Activated naive CD8-positive, alpha-beta T cell treated with anti-CD3 and anti-CD28 coated beads, Interleukin-2, amount 10 ng/mL, durations not matched to agents 7 days and 5 days (primary cell): ENCODE data around the gene WWOX. TPM values are rescaled to one million over a fixed set of nuclear protein-coding genes. Genes with fewer than 3 reads are reported as not detected.

Experiments used
- ATAC-seq: fragments of 150-1000 bp; cut with Tn5 transposase; one replicate; pipeline ENCODE4 v1.10.0; 2021; ENCODE audit warnings: low read depth, moderate library complexity
- POLR2A ChIA-PET: fragments of 350-600 bp; sonication (Branson Sonifier 250); formaldehyde crosslinking; loops from one replicate; lab custom pipeline; 2021; ENCODE audit warnings: antibody characterized with exemption; lab: Charles Lee
- DNase-seq: peaks from one replicate; pipeline ENCODE4 v3.0.0; 2021
- H3K27ac Mint-ChIP-seq: one replicate; pipeline ENCODE4 v1.8.0; 2022; ENCODE audit warnings: mild to moderate bottlenecking, mixed read lengths
- H3K27me3 Mint-ChIP-seq: one replicate; pipeline ENCODE4 v1.8.0; 2022; ENCODE audit warnings: mild to moderate bottlenecking, moderate library complexity, mixed read lengths
- H3K36me3 Mint-ChIP-seq: one replicate; pipeline ENCODE4 v1.8.0; 2021; ENCODE audit warnings: mild to moderate bottlenecking, mixed read lengths
- H3K4me1 Mint-ChIP-seq: one replicate; pipeline ENCODE4 v1.8.0; 2021; ENCODE audit warnings: mixed read lengths
- H3K4me3 Mint-ChIP-seq: one replicate; pipeline ENCODE4 v1.8.0; 2022; ENCODE audit warnings: mild to moderate bottlenecking, moderate library complexity, mixed read lengths
- H3K9me3 Mint-ChIP-seq: one replicate; pipeline ENCODE4 v1.8.0; 2021; ENCODE audit warnings: mixed read lengths
- total RNA-seq, 2 experiments: library from RNA; stranded (reverse); gene quantifications; one replicate each; pipeline ENCODE4 v1.2.3, GENCODE V29; 2021

WWOX gene
- total RNA-seq, 2 experiments from 2014 or later = 26.8 to 27.7 TPM

GRCh38 chr16:78473031-78473699 is 373.7 kb downstream of the WWOX start:
- Mint-ChIP-seq H3K9me3 (no peaks in the 10 kb centered on the region), H3K36me3 (no peaks in the 10 kb centered on the region), H3K27me3 (no peaks in the 10 kb centered on the region), H3K4me3 (no peak overlapping the region), H3K4me1 (no peaks in the 10 kb centered on the region), H3K27ac (no peak overlapping the region)
- POLR2A ChIA-PET = no interaction called here
- ATAC-seq (no peak), DNase-seq (no peak)

GRCh38 chr16:78474762-78475161 is 375.3 kb downstream of the WWOX start:
- H3K36me3 Mint-ChIP-seq = no peaks in the 10 kb centered on the region
- DNase-seq (no peak), ATAC-seq (no peak)
- no peak overlapping the region for H3K27ac Mint-ChIP-seq
- POLR2A ChIA-PET = no interaction called here
- H3K4me1 Mint-ChIP-seq = no peaks in the 10 kb centered on the region
- no peaks in the 10 kb centered on the region for H3K9me3 Mint-ChIP-seq
- H3K4me3 Mint-ChIP-seq = no peak overlapping the region
- H3K27me3 Mint-ChIP-seq = no peaks in the 10 kb centered on the region

- DNase-seq (no peak), ATAC-seq (no peak)
- Mint-ChIP-seq H3K27ac (no peak overlapping the region), H3K9me3 (peaks cover 1% of the 10 kb centered on the region), H3K4me1 (no peaks in the 10 kb centered on the region), H3K27me3 (no peaks in the 10 kb centered on the region), H3K36me3 (no peaks in the 10 kb centered on the region), H3K4me3 (no peak overlapping the region)
- POLR2A ChIA-PET = no interaction called here
These were observed 377.2 kb downstream of the WWOX start for GRCh38 chr16:78476615-78477014.

- Mint-ChIP-seq H3K27ac (no peak overlapping the region), H3K27me3 (no peaks in the 10 kb centered on the region), H3K9me3 (peaks cover 1% of the 10 kb centered on the region), H3K36me3 (no peaks in the 10 kb centered on the region), H3K4me3 (no peak overlapping the region), H3K4me1 (no peaks in the 10 kb centered on the region)
- POLR2A ChIA-PET = no interaction called here
- no peak for ATAC-seq
- DNase-seq = no peak
These were observed 378.9 kb downstream of the WWOX start for GRCh38 chr16:78478267-78478861.

GRCh38 chr16:78479723-78480122 is 380.3 kb downstream of the WWOX start:
- H3K4me3 Mint-ChIP-seq = no peak overlapping the region
- no peaks in the 10 kb centered on the region for H3K27me3 Mint-ChIP-seq
- no peaks in the 10 kb centered on the region for H3K36me3 Mint-ChIP-seq
- POLR2A ChIA-PET = no interaction called here
- no peak overlapping the region for H3K27ac Mint-ChIP-seq
- DNase-seq (no peak), ATAC-seq (no peak)
- H3K9me3 Mint-ChIP-seq = peaks cover 1% of the 10 kb centered on the region
- no peaks in the 10 kb centered on the region for H3K4me1 Mint-ChIP-seq

DNA sequence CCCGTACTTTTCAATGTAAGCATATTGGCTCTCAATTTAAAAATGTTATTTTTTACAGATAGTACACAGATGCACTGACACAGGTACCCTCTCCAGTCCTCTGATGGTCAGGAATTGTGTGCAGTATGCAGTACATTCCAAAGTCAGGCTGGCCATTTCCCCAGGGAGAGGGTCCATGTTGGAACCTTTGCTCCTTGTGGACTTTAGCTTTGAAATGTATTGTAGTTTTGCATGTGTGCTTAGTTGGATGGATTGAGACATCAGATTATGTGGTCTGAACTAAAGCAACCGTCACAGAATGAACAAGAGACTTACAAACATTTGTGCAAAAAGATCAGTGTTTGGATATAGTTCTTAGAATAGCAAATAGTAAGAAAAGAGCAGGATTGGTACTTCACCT is 381.1 kb downstream of the WWOX start:
- Mint-ChIP-seq H3K36me3 (no peaks in the 10 kb centered on the region), H3K9me3 (peaks cover 1% of the 10 kb centered on the region), H3K27me3 (no peaks in the 10 kb centered on the region), H3K4me1 (no peaks in the 10 kb centered on the region), H3K27ac (no peak overlapping the region), H3K4me3 (no peak overlapping the region)
- no peak for ATAC-seq
- POLR2A ChIA-PET = no interaction called here
- no peak for DNase-seq

- no peak overlapping the region for H3K4me3 Mint-ChIP-seq
- peaks cover 5% of the 10 kb centered on the region for H3K9me3 Mint-ChIP-seq
- H3K36me3 Mint-ChIP-seq = no peaks in the 10 kb centered on the region
- no peak for DNase-seq
- H3K27ac Mint-ChIP-seq = no peak overlapping the region
- no peak for ATAC-seq
- no peaks in the 10 kb centered on the region for H3K27me3 Mint-ChIP-seq
- H3K4me1 Mint-ChIP-seq = no peaks in the 10 kb centered on the region
- POLR2A ChIA-PET = no interaction called here
These were observed 383.9 kb downstream of the WWOX start for GRCh38 chr16:78483124-78483992.

DNA sequence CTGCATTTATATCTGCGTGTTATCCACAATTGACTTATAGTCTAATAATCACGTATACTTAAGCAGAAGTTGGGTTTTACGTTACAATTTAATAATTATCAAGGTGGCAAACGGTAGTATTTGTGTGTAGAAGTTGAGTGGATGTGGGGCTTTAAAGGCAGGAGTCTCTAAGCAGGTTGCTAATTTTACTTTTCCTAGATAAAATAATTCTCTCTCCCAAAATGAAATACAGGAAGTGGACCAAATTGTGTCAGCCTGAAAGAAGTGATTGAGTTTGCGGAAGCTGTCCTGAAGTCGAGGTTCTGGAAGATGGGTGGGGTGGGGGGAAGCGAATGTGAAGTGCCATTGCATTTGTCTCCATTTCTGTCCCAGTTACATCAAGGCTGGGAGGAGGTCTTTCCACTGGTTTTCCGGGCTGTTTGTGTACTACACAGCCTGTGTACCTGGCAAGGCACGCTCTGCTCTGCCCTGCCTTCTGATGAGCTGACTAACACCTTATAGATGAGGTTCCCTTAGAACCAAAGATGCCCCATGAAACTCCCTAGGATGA is 385.1 kb downstream of the WWOX start:
- H3K4me3 Mint-ChIP-seq = no peak overlapping the region
- H3K9me3 Mint-ChIP-seq = peaks cover 5% of the 10 kb centered on the region
- no peak overlapping the region for H3K27ac Mint-ChIP-seq
- no peaks in the 10 kb centered on the region for H3K4me1 Mint-ChIP-seq
- POLR2A ChIA-PET = no interaction called here
- DNase-seq = no peak
- no peaks in the 10 kb centered on the region for H3K27me3 Mint-ChIP-seq
- no peaks in the 10 kb centered on the region for H3K36me3 Mint-ChIP-seq
- no peak for ATAC-seq

GRCh38 chr16:78485188-78485916 is 385.9 kb downstream of the WWOX start:
- no peaks in the 10 kb centered on the region for H3K4me1 Mint-ChIP-seq
- no peak overlapping the region for H3K27ac Mint-ChIP-seq
- POLR2A ChIA-PET = no interaction called here
- no peaks in the 10 kb centered on the region for H3K36me3 Mint-ChIP-seq
- no peak overlapping the region for H3K4me3 Mint-ChIP-seq
- ATAC-seq (no peak), DNase-seq (no peak)
- peaks cover 5% of the 10 kb centered on the region for H3K9me3 Mint-ChIP-seq
- no peaks in the 10 kb centered on the region for H3K27me3 Mint-ChIP-seq

DNA sequence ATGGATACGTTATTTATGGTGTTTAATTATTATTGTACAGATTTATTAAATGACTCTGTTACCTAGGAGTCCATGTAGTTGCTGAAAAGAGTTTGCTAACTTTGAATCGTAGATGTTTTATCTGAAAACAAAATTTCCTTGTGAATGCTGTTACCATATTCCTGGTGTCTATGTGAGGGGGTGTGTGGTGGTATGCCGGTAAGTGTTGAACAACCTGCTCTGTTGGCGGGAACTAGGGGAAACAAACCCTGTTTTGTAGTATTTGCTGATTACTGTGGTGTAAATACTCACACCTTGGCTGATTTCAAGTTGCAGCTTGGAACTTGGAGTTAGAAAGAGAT is 386.4 kb downstream of the WWOX start:
- POLR2A ChIA-PET = no interaction called here
- Mint-ChIP-seq H3K4me1 (no peaks in the 10 kb centered on the region), H3K9me3 (peaks cover 3% of the 10 kb centered on the region), H3K36me3 (no peaks in the 10 kb centered on the region), H3K4me3 (no peak overlapping the region), H3K27ac (no peak overlapping the region), H3K27me3 (no peaks in the 10 kb centered on the region)
- no peak for DNase-seq
- no peak for ATAC-seq

- no peak for ATAC-seq
- Mint-ChIP-seq H3K9me3 (peaks cover 3% of the 10 kb centered on the region), H3K27ac (no peak overlapping the region), H3K4me1 (no peaks in the 10 kb centered on the region), H3K27me3 (no peaks in the 10 kb centered on the region), H3K4me3 (no peak overlapping the region), H3K36me3 (no peaks in the 10 kb centered on the region)
- DNase-seq = no peak
- POLR2A ChIA-PET = no interaction called here
These were observed 388.0 kb downstream of the WWOX start for GRCh38 chr16:78487471-78487870.

- Mint-ChIP-seq H3K27ac (no peak overlapping the region), H3K4me3 (no peak overlapping the region), H3K36me3 (no peaks in the 10 kb centered on the region), H3K27me3 (no peaks in the 10 kb centered on the region), H3K4me1 (no peaks in the 10 kb centered on the region), H3K9me3 (peaks cover 3% of the 10 kb centered on the region)
- POLR2A ChIA-PET = no interaction called here
- DNase-seq = no peak
- ATAC-seq = no peak
These were observed 389.6 kb downstream of the WWOX start for GRCh38 chr16:78489072-78489471.

- Mint-ChIP-seq H3K4me1 (no peaks in the 10 kb centered on the region), H3K4me3 (no peak overlapping the region), H3K27me3 (no peaks in the 10 kb centered on the region), H3K36me3 (no peaks in the 10 kb centered on the region), H3K27ac (no peak overlapping the region), H3K9me3 (peaks cover 3% of the 10 kb centered on the region)
- DNase-seq (no peak), ATAC-seq (no peak)
- POLR2A ChIA-PET = no interaction called here
These were observed 390.2 kb downstream of the WWOX start for GRCh38 chr16:78489631-78490030.
